ENCODE data around the gene STK32C. TPM values are rescaled to one million over a fixed set of nuclear protein-coding genes. Genes with fewer than 3 reads are reported as not detected.

STK32C gene
- total RNA-seq, 4 donors from 2014 or later = 5.0 to 8.9 (median 8.1) TPM

DNA sequence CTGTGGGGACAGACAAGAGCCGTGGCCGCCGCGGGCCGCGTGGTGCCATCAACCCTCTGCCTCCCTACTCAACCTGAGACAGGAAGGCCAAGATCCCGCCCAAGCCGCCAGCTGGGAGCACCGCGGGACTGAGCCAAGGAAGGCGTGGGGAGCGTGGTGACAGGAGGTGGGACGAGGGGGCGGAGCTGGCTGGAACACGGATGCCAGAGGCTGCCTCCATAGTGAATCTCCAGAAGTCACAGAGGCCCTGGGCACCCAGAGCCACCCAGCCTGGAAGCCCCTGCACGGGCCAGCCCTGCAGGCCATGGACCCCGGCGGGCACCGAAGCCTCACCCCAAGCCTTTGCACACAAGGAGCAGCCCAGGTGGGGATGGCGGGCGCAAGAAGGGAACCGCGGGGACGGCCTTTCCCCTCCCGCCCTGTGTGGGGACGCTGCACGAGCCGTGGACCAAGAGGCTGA is 139.1 kb downstream of the STK32C start:
- ATAC-seq (ENCODE audit: low FRiP score) = no peak
- no peak for TF ChIP-seq CTCF (IDR thresholded peaks at IDR 0.05)
- DNase-seq (ENCODE audit: low spot score) = no peak

DNA sequence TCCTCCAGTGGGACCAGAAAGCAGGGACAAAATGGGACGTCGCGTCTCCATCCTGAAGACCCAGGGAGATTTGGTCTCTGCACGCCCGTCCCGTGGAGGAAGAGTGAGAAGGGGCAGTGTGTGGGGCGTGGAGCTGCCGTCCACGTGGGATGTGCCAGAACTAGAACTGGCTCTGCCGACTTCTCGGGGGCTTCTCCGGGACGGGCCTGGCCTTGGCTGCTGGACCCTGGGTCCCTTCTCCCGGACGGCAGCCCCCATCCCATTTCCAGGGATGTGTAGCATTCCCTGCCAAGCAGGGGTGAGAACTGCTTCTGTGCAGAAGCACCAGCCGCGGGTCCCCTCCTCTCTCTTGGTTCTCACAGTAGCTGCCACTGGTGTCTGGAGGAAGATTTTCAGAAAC is 139.8 kb downstream of the STK32C start:
- no peak for TF ChIP-seq CTCF (IDR thresholded peaks at IDR 0.05)
- no peak for DNase-seq (ENCODE audit: low spot score)
- ATAC-seq (ENCODE audit: low FRiP score) = no peak

- no peak for DNase-seq (ENCODE audit: low spot score)
- no peak for ATAC-seq (ENCODE audit: low FRiP score)
- TF ChIP-seq CTCF (IDR thresholded peaks at IDR 0.05) = no peak
Observed at GRCh38 chr10:132167041-132167674, 140.6 kb downstream of the STK32C start.

DNA sequence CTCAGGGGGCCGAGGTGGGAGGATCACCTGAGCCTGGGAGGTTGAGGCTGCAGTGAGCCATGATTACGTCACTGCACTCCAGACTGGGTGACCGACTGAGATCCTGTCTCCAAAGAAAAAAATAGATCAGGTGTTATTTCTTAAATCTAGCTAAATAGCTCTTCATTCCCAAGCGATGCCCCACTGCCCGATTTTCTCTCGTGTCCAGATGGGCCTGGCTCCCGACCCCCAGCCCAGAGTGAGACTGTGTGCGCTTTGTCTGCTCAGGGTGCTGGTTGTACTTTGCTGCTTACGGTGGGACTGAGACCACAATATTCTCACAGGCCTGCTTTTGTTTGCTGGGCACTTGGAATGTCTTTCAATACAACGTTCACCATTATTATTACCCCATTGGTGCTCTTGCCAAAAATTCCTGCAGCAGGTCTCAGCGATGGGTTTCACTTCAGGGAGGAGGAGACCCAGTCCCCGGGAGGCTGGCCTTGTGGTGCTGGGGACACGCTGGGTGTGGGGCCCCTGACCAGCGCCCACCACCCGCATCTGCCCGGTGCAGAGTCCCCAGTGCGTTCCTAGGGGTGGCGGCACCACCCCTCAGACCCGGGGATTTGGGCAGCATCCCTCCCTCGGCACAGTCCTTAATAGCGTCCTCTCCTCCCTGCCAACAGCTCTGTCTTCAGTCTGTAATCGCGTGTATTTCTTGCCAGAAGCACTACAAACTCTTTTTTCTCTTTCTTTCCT is 141.4 kb downstream of the STK32C start:
- no peak for TF ChIP-seq CTCF (IDR thresholded peaks at IDR 0.05)
- DNase-seq (ENCODE audit: low spot score) = no peak
- no peak for ATAC-seq (ENCODE audit: low FRiP score)

DNA sequence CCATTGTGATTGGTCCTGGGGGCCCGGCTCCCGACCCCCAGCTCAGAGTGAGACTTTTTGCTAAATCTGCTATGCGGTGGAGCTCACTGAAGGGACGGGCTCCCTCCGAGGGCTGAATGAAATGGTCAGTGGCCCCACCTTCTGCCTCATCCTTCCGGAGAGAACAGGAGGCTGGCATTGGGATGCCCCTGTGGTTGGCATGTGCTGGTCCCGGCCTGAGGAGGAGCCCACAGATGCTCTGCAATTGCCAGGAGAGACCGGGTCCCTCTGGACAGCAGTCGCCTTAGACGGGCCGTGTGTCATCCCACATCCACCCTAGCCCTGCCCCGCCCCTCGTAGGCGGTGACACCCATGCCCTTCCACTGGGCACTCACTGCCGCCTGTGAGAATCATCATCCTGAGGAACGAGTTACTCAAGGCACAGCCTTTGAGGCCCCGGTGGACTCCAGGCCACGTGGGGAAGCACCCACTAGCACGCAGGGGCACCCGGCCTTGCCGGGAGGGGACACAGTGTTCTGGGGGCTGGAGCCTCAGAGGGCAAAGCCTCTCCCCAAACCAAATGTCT is 142.3 kb downstream of the STK32C start:
- DNase-seq (ENCODE audit: low spot score) (no peak), ATAC-seq (ENCODE audit: low FRiP score) (no peak)
- TF ChIP-seq CTCF (IDR thresholded peaks at IDR 0.05) = no peak

DNA sequence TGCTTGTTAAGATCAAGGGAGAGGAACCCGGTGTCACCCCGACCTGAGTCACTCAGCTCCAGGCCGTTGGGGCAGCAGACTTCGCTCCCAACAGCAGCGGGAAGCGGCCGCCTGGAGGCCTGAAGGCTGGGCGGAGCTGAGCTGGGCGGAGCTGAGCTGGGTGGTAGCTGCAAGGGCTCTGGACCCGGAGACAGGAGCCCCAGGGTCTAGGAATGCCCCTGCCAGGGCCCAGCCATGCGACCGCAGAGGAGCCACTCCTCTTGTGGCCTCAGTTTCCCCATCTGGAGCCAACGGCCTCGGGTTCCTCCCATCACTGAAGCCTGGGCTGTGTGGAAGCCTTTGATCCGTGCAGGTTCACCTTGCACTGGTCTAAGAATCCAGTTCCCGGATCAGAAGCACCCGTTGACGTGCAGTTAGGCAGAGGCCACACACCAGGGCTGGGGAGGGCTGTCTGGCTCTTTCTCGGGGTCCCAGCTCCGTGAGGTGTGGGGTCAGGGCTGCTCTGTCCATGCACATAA is 142.9 kb downstream of the STK32C start:
- no peak for TF ChIP-seq CTCF (IDR thresholded peaks at IDR 0.05)
- ATAC-seq (ENCODE audit: low FRiP score) = no peak
- no peak for DNase-seq (ENCODE audit: low spot score)

Data from omental fat pad (tissue), 4 donors.